DMS79 (cell line): ENCODE results near the gene TPSB2.

Source experiments
- DNase-seq: peaks from one replicate; lab custom pipeline; 2025; lab: John Stamatoyannopoulos, UW

Gene TPSB2

GRCh38 chr16:1181404-1182315 lies 48.3 kb downstream of the TPSB2 start:
- DNase-seq, result no peak

GRCh38 chr16:1180549-1181403 lies 49.2 kb downstream of the TPSB2 start:
- no peak for DNase-seq
